ENCODE data around the gene TAAR2.

The TAAR2 gene

DNA sequence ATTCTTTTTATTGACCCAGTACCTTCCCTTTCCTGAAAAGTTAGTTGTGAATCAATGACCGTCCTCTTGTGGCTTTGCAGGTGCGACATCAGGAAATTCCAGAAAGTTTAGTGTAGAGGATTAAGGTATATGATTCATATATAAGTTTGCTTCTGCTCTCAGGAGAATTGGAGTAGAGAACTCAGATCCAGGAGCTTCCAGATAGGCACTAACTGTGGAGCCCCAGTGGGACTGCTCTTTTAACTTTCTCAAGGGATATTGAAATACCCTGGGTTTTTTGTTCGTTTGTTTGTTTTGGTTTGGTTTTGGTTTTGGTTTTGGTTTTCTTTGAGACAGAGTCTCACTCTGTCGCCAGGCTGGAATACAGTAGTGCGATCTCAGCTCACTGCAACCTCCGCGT, 9.5 kb downstream of the TAAR2 start:
- Histone ChIP-seq H3K36me3 (replicated peaks; ENCODE audit: low read depth, low read length) (no peaks in the 10 kb centered on the region), H3K4me2 (ENCODE audit: low read length) (peak overlapping the region; percentile 63), H3K4me1 (ENCODE audit: low read length) (peaks cover 16% of the 10 kb centered on the region; the same call in 1 of the 2 replicates), H3K27ac (ENCODE audit: low read length) (no peak overlapping the region), H3K9ac (ENCODE audit: low read length) (no peak overlapping the region), H3K27me3 (ENCODE audit: low read depth, low read length) (no peaks in the 10 kb centered on the region), H2AFZ (ENCODE audit: low read depth, low read length) (peak overlapping the region; percentile 86; the same call in 1 of the 2 replicates), H3K79me2 (ENCODE audit: low read length) (no peaks in the 10 kb centered on the region), H3K4me3 (ENCODE audit: low read length) (peak overlapping the region; percentile 64), H4K20me1 (ENCODE audit: insufficient read depth, low read length) (no peaks in the 10 kb centered on the region), H3K9me3 (ENCODE audit: insufficient read depth, low read length) (no peaks in the 10 kb centered on the region)
- TF ChIP-seq EZH2phosphoT487 (IDR thresholded peaks at IDR 0.05; ENCODE audit: low read depth): no peak
- TF ChIP-seq, protein P1, sequence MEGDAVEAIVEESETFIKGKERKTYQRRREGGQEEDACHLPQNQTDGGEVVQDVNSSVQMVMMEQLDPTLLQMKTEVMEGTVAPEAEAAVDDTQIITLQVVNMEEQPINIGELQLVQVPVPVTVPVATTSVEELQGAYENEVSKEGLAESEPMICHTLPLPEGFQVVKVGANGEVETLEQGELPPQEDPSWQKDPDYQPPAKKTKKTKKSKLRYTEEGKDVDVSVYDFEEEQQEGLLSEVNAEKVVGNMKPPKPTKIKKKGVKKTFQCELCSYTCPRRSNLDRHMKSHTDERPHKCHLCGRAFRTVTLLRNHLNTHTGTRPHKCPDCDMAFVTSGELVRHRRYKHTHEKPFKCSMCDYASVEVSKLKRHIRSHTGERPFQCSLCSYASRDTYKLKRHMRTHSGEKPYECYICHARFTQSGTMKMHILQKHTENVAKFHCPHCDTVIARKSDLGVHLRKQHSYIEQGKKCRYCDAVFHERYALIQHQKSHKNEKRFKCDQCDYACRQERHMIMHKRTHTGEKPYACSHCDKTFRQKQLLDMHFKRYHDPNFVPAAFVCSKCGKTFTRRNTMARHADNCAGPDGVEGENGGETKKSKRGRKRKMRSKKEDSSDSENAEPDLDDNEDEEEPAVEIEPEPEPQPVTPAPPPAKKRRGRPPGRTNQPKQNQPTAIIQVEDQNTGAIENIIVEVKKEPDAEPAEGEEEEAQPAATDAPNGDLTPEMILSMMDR (IDR thresholded peaks at IDR 0.05; ENCODE audit: low read depth, low read length): no peak

DNA sequence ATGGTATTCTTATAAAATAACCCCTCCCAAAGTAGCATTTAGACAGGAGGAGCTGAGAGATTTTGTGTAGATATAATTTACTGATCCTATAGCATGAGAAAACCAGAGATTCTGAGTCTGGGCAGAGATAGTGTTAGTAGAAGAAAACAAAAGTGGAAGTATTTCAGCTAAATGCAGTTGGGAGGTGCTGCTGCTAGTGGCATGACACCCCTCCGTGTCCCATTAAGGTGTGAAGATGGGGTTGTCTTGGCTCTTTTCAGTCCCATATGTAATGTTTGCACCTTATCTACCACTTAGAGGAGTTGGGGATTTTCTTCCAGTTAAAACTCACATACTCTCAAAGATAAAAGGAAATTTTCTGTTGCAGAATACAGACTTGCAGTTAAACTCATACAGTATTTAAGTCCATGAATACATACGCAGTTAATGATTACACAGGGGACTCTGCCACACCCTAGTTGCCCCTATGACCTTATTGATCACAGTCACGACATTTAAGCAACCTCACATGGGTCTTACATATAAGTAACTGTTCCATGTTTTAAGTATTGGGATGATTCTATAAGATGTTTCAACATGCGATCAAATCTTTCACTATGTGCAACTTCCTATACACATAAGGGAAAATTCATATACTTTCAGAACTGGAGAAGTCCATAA, 11.5 kb downstream of the TAAR2 start:
- TF ChIP-seq, protein P1 (IDR thresholded peaks at IDR 0.05; ENCODE audit: low read depth, low read length): no peak
- no peak for TF ChIP-seq EZH2phosphoT487 (IDR thresholded peaks at IDR 0.05; ENCODE audit: low read depth)
- Histone ChIP-seq H2AFZ (ENCODE audit: low read depth, low read length) (no peak overlapping the region), H3K9me3 (ENCODE audit: insufficient read depth, low read length) (no peaks in the 10 kb centered on the region), H3K79me2 (ENCODE audit: low read length) (no peaks in the 10 kb centered on the region), H3K27me3 (ENCODE audit: low read depth, low read length) (no peaks in the 10 kb centered on the region), H3K9ac (ENCODE audit: low read length) (no peak overlapping the region), H4K20me1 (ENCODE audit: insufficient read depth, low read length) (no peaks in the 10 kb centered on the region), H3K36me3 (replicated peaks; ENCODE audit: low read depth, low read length) (no peaks in the 10 kb centered on the region), H3K4me1 (ENCODE audit: low read length) (peaks cover 16% of the 10 kb centered on the region; the same call in 1 of the 2 replicates), H3K27ac (ENCODE audit: low read length) (no peak overlapping the region), H3K4me3 (ENCODE audit: low read length) (no peak overlapping the region), H3K4me2 (ENCODE audit: low read length) (no peak overlapping the region)

DNA sequence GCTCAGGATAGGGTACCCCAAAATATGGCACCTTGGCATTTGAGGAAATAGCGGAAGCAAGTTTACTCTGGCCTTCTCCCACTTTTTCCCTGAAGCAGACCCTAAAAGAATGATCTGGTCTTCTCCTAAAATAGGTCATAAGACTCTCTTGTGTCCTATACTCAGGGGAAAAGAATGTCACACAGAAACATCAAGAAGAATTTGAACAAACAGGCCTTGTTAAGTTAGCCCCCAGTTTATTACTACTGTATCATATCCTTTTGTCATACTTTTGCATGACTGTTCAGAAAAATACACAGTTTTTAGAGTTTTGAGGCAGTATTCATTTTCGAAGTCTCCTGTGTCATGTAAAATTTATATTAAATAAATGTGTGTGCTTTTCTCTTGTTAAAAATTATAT, 12.5 kb downstream of the TAAR2 start:
- H2AFZ ChIP-seq (ENCODE audit: low read depth, low read length): no peak overlapping the region

DNA sequence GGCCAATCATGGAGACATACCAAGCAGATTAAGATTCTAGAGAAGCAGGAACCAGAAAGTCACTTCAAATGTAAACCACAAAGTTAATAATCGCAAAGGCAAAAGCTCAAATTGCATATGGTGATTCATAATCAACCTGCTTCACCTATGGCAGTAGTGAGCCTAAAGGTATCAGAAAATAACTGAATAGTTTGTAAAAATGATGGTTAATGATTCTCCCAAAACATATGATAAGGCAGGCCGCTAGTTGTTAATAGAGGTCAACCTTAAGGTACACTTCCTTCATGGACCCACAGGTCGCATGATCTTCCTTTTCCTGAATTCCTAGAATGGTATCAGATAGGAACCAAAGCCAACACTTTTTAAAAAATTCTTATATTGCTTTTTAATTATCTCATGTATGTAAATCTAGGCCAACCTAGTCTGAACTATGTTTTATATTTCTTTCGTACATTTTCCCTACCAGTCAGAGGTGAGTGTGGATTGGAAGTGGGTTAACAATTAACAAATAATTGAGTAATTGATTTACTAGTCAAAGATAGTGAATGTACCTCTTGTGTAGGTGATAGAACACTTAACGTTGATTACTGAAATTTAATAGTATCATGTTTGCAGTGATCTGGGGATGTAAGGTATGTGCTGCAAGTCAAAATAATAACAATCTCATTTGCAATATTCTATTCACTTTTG, 16.4 kb downstream of the TAAR2 start:
- H4K20me1 ChIP-seq (ENCODE audit: insufficient read depth, low read length): no peaks in the 10 kb centered on the region
- H3K9me3 ChIP-seq (ENCODE audit: insufficient read depth, low read length): no peaks in the 10 kb centered on the region
- H2AFZ ChIP-seq (ENCODE audit: low read depth, low read length): no peak overlapping the region
- H3K27ac ChIP-seq (ENCODE audit: low read length): no peak overlapping the region
- H3K4me1 ChIP-seq (ENCODE audit: low read length): no peaks in the 10 kb centered on the region
- H3K79me2 ChIP-seq (ENCODE audit: low read length): no peaks in the 10 kb centered on the region
- no peak overlapping the region for H3K9ac ChIP-seq (ENCODE audit: low read length)
- no peaks in the 10 kb centered on the region for H3K27me3 ChIP-seq (ENCODE audit: low read depth, low read length)
- TF ChIP-seq EZH2phosphoT487 (IDR thresholded peaks at IDR 0.05; ENCODE audit: low read depth): no peak
- TF ChIP-seq, protein P1 (IDR thresholded peaks at IDR 0.05; ENCODE audit: low read depth, low read length): no peak
- H3K4me3 ChIP-seq (ENCODE audit: low read length): no peak overlapping the region
- H3K4me2 ChIP-seq (ENCODE audit: low read length): no peak overlapping the region
- no peaks in the 10 kb centered on the region for H3K36me3 ChIP-seq (replicated peaks; ENCODE audit: low read depth, low read length)

More for the DNA sequence above, 12.5 kb downstream of the TAAR2 start:
- Histone ChIP-seq H3K27ac (ENCODE audit: low read length) (no peak overlapping the region), H3K9ac (ENCODE audit: low read length) (no peak overlapping the region), H3K27me3 (ENCODE audit: low read depth, low read length) (no peaks in the 10 kb centered on the region), H3K9me3 (ENCODE audit: insufficient read depth, low read length) (no peaks in the 10 kb centered on the region), H3K4me2 (ENCODE audit: low read length) (no peak overlapping the region), H3K36me3 (replicated peaks; ENCODE audit: low read depth, low read length) (no peaks in the 10 kb centered on the region), H4K20me1 (ENCODE audit: insufficient read depth, low read length) (no peaks in the 10 kb centered on the region), H3K79me2 (ENCODE audit: low read length) (no peaks in the 10 kb centered on the region), H3K4me3 (ENCODE audit: low read length) (no peak overlapping the region), H3K4me1 (ENCODE audit: low read length) (peaks cover 14% of the 10 kb centered on the region; the same call in 1 of the 2 replicates)
- no peak for TF ChIP-seq EZH2phosphoT487 (IDR thresholded peaks at IDR 0.05; ENCODE audit: low read depth)
- TF ChIP-seq, protein P1 (IDR thresholded peaks at IDR 0.05; ENCODE audit: low read depth, low read length): no peak
